H9 (cell line): Measurements from ENCODE around the gene CCSER1. TPM values are rescaled to one million over a fixed set of nuclear protein-coding genes. Genes with fewer than 3 reads are reported as not detected.
A peak's percentile ranks its signal among the peaks of the same experiment; 100 is the strongest.

Experiments used
- DNase-seq: peaks from one replicate; pipeline ENCODE4 v3.0.0-alpha.2; 2017
- H2AFZ ChIP-seq: one replicate; pipeline ENCODE4 v1.6.1; 2013; ENCODE audit warnings: mild to moderate bottlenecking, low read length, control low read depth, moderate library complexity
- H2AK5ac ChIP-seq: 2 replicates; pipeline ENCODE4 v1.6.1; 2013; ENCODE audit warnings: low read length, control low read depth, mixed read lengths; ENCODE audit not compliant: insufficient read length
- H2BK120ac ChIP-seq: one replicate; pipeline ENCODE4 v1.6.1; 2013; ENCODE audit warnings: low read depth, mild to moderate bottlenecking, low read length, control low read depth, inconsistent platforms; ENCODE audit not compliant: poor library complexity, severe bottlenecking
- H2BK12ac ChIP-seq: 2 replicates; pipeline ENCODE4 v1.6.1; 2013; ENCODE audit warnings: low read length, control low read depth, mixed read lengths, low read depth; ENCODE audit not compliant: insufficient read length
- H2BK15ac ChIP-seq: 2 replicates; pipeline ENCODE4 v1.6.1; 2013; ENCODE audit warnings: low read depth, low read length, control low read depth
- H2BK20ac ChIP-seq: one replicate; pipeline ENCODE4 v1.6.1; 2013; ENCODE audit warnings: low read depth, mild to moderate bottlenecking, low read length, control low read depth, inconsistent platforms; ENCODE audit not compliant: poor library complexity, severe bottlenecking
- H2BK5ac ChIP-seq: 2 replicates; pipeline ENCODE4 v1.6.1; 2013; ENCODE audit warnings: low read length, control low read depth, mixed read lengths; ENCODE audit not compliant: insufficient read length
- H3K14ac ChIP-seq: 2 replicates; pipeline ENCODE4 v1.6.1; 2013; ENCODE audit warnings: low read length, control low read depth; ENCODE audit not compliant: insufficient read depth
- H3K18ac ChIP-seq: 2 replicates; pipeline ENCODE4 v1.6.1; 2013; ENCODE audit warnings: low read depth, mild to moderate bottlenecking, mixed read lengths, low read length, control low read depth; ENCODE audit not compliant: insufficient read length
- H3K23ac ChIP-seq: 2 replicates; pipeline ENCODE4 v1.6.1; 2013; ENCODE audit warnings: low read length, control low read depth, mixed read lengths, low read depth; ENCODE audit not compliant: insufficient read length
- H3K23me2 ChIP-seq: 2 replicates; pipeline ENCODE4 v1.6.1; 2013; ENCODE audit warnings: low read depth, mild to moderate bottlenecking, mixed read lengths, low read length, control low read depth; ENCODE audit not compliant: insufficient read length, poor library complexity, severe bottlenecking
- H3K27ac ChIP-seq: 2 replicates; pipeline ENCODE4 v1.5.1; 2013; ENCODE audit warnings: low read length, control low read depth, mixed read lengths, low read depth; ENCODE audit not compliant: insufficient read length
- H3K27me3 ChIP-seq: 2 replicates; pipeline ENCODE4 v1.6.1; 2013; ENCODE audit warnings: low read length, control low read depth, inconsistent platforms; ENCODE audit not compliant: insufficient read depth
- H3K4ac ChIP-seq: 2 replicates; pipeline ENCODE4 v1.6.1; 2013; ENCODE audit warnings: low read depth, mild to moderate bottlenecking, control low read depth, inconsistent platforms, low read length, moderate library complexity
- H3K4me1 ChIP-seq: 2 replicates; pipeline ENCODE4 v1.6.1; 2013; ENCODE audit warnings: low read length, control low read depth, inconsistent platforms; ENCODE audit not compliant: insufficient read depth
- H3K4me2 ChIP-seq: 2 replicates; pipeline ENCODE4 v1.6.1; 2013; ENCODE audit warnings: low read length, control low read depth, mixed read lengths; ENCODE audit not compliant: insufficient read length, insufficient read depth
- H3K56ac ChIP-seq: 2 replicates; pipeline ENCODE4 v1.6.1; 2013; ENCODE audit warnings: low read depth, mild to moderate bottlenecking, mixed read lengths, low read length, control low read depth; ENCODE audit not compliant: insufficient read length
- H3K79me1 ChIP-seq: 2 replicates; pipeline ENCODE4 v1.6.1; 2013; ENCODE audit warnings: low read depth, mild to moderate bottlenecking, moderate library complexity, low read length, control low read depth, inconsistent platforms; ENCODE audit not compliant: insufficient read depth, poor library complexity, severe bottlenecking
- H3K79me2 ChIP-seq: 2 replicates; pipeline ENCODE4 v1.6.1; 2013; ENCODE audit warnings: low read length, control low read depth, inconsistent platforms; ENCODE audit not compliant: insufficient read depth
- H3K9ac ChIP-seq: 2 replicates; pipeline ENCODE4 v1.6.1; 2013; ENCODE audit warnings: low read length, control low read depth, mixed read lengths; ENCODE audit not compliant: insufficient read length; ENCODE audit errors: extremely low read depth
- H3K9me3 ChIP-seq: one replicate; pipeline ENCODE4 v1.6.1; 2013; ENCODE audit warnings: low read depth, low read length, inconsistent platforms; ENCODE audit not compliant: control insufficient read depth
- H3T11ph ChIP-seq: one replicate; pipeline ENCODE4 v1.6.1; 2013; ENCODE audit warnings: mild to moderate bottlenecking, low read length, control low read depth, inconsistent platforms
- H4K20me1 ChIP-seq: one replicate; pipeline ENCODE4 v1.6.1; 2013; ENCODE audit not compliant: control insufficient read depth, insufficient read length, insufficient read depth
- H4K5ac ChIP-seq: 2 replicates; pipeline ENCODE4 v1.6.1; 2013; ENCODE audit warnings: low read depth, mild to moderate bottlenecking, mixed read lengths, low read length, control low read depth; ENCODE audit not compliant: insufficient read length
- H4K8ac ChIP-seq: replicated peaks from 2 replicates; pipeline ENCODE4 v1.6.1; 2013; ENCODE audit warnings: low read length, control low read depth, mixed read lengths, low read depth; ENCODE audit not compliant: insufficient read length
- H4K91ac ChIP-seq: 2 replicates; pipeline ENCODE4 v1.6.1; 2013; ENCODE audit warnings: low read depth, mild to moderate bottlenecking, moderate library complexity, mixed read lengths, low read length, control low read depth; ENCODE audit not compliant: insufficient read length
- H3K27ac Mint-ChIP-seq, 3 experiments: 2 replicates in 2 of 3; 3 replicates in 1 of 3; pipeline ENCODE4 v1.8.0; 2020 to 2021; ENCODE audit warnings: mixed read lengths in 3 of 3, mild to moderate bottlenecking in 1 of 3, moderate library complexity in 1 of 3
- H3K27me3 Mint-ChIP-seq: 2 replicates; pipeline ENCODE4 v1.8.0; 2021; ENCODE audit warnings: low read depth, mild to moderate bottlenecking, moderate library complexity, mixed read lengths
- H3K36me3 Mint-ChIP-seq, 3 experiments: 2 replicates in 2 of 3; 3 replicates in 1 of 3; pipeline ENCODE4 v1.8.0; 2020 to 2021; ENCODE audit warnings: low read depth in 3 of 3, mixed read lengths in 3 of 3; ENCODE audit not compliant: insufficient read depth in 1 of 3
- H3K4me1 Mint-ChIP-seq, 2 experiments: 2 replicates each; pipeline ENCODE4 v1.8.0; 2020; ENCODE audit warnings: mixed read lengths in 2 of 2
- H3K4me3 Mint-ChIP-seq, 2 experiments: 2 replicates in 1 of 2; 3 replicates in 1 of 2; pipeline ENCODE4 v1.8.0; 2020 to 2021; ENCODE audit warnings: mild to moderate bottlenecking in 2 of 2, mixed read lengths in 2 of 2, moderate library complexity in 1 of 2
- H3K9me3 Mint-ChIP-seq, 2 experiments: 2 replicates in 1 of 2; 3 replicates in 1 of 2; pipeline ENCODE4 v1.8.0; 2020; ENCODE audit warnings: mild to moderate bottlenecking in 2 of 2, mixed read lengths in 2 of 2, moderate library complexity in 1 of 2
- WGBS: extraction: QIAGEN DNeasy Blood & Tissue Kit; methylation state at CpG from one replicate; pipeline ENCODE4 v1.1.7; 2013; ENCODE audit warnings: missing lambda C conversion rate, low lambda C conversion rate, mixed read lengths; ENCODE audit not compliant: insufficient read length; ENCODE audit errors: extremely low coverage; 5-methylcytosine and 5-hydroxymethylcytosine counted together
- total RNA-seq: library from RNA; stranded (reverse); gene quantifications from 2 replicates; pipeline ENCODE4 v1.2.1, GENCODE V29; 2021
- TF ChIP-seq, protein P1 (sequence below): fragments of 200-600 bp; sonication (generic); conservative IDR thresholded peaks from 3 replicates; pipeline ENCODE4 v1.8.0; 2021; ENCODE audit warnings: antibody characterized with exemption, mild to moderate bottlenecking

CCSER1 gene
- total RNA-seq, 1 experiment from 2014 or later: 0.37 TPM

DNA sequence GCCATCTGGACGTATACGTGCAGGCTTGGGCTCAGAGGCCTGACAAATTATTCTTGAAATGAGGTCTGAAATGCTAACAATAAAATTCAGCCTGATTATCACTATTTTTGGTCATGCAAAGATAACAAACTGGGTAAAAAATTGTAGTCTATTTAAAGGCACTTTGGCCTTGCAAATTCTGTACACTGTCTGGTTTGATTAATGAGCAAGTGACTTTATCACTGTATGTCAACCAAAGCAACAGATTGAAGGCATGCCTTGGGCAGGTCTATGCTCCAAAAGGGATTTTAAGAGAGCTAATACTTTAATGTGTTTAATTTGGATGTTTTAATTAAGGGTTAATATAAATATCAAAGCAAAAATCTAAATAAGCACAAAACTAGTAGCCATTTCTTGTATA is 1141.7 kb downstream of the CCSER1 start:
- Histone ChIP-seq H2AFZ (no peak overlapping the region), H3K9ac (no peak overlapping the region), H3K23me2 (no peaks in the 10 kb centered on the region), H3K23ac (no peak overlapping the region), H3K79me2 (no peaks in the 10 kb centered on the region), H3K18ac (no peak overlapping the region), H2BK12ac (no peak overlapping the region), H3K9me3 (no peaks in the 10 kb centered on the region), H4K8ac (no peak overlapping the region), H2AK5ac (no peak overlapping the region), H4K91ac (no peak overlapping the region), H4K20me1 (no peaks in the 10 kb centered on the region), H3K14ac (no peak overlapping the region), H2BK20ac (no peak overlapping the region), H3T11ph (no peak overlapping the region), H3K27ac (peak overlapping the region; percentile 34), H3K4me1 (no peaks in the 10 kb centered on the region; the same call in 1 of the 2 replicates), H2BK5ac (no peak overlapping the region), H3K79me1 (no peaks in the 10 kb centered on the region), H3K56ac (no peak overlapping the region), H4K5ac (no peak overlapping the region), H2BK120ac (no peak overlapping the region), H3K27me3 (no peaks in the 10 kb centered on the region), H2BK15ac (no peak overlapping the region), H3K4me2 (no peak overlapping the region), H3K4ac (no peak overlapping the region)
- TF ChIP-seq, protein P1, sequence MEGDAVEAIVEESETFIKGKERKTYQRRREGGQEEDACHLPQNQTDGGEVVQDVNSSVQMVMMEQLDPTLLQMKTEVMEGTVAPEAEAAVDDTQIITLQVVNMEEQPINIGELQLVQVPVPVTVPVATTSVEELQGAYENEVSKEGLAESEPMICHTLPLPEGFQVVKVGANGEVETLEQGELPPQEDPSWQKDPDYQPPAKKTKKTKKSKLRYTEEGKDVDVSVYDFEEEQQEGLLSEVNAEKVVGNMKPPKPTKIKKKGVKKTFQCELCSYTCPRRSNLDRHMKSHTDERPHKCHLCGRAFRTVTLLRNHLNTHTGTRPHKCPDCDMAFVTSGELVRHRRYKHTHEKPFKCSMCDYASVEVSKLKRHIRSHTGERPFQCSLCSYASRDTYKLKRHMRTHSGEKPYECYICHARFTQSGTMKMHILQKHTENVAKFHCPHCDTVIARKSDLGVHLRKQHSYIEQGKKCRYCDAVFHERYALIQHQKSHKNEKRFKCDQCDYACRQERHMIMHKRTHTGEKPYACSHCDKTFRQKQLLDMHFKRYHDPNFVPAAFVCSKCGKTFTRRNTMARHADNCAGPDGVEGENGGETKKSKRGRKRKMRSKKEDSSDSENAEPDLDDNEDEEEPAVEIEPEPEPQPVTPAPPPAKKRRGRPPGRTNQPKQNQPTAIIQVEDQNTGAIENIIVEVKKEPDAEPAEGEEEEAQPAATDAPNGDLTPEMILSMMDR: no peak
- H3K27ac Mint-ChIP-seq: peak overlapping the region in 2 of 3 experiments; percentile 94 to 96; a peak in 4 of 7 replicates
- no CpG with 5 or more reads among the region's 2 CpGs for WGBS
- H3K27me3 Mint-ChIP-seq: no peaks in the 10 kb centered on the region
- DNase-seq: no peak
- H3K4me3 Mint-ChIP-seq: no peak overlapping the region
- peaks cover 14 to 23% (median 18%) of the 10 kb centered on the region in 3 experiments; a peak in 6 of 7 replicates for H3K36me3 Mint-ChIP-seq
- peaks cover 18 to 26% of the 10 kb centered on the region in 2 experiments for H3K9me3 Mint-ChIP-seq
- H3K4me1 Mint-ChIP-seq: peaks cover 10 to 26% of the 10 kb centered on the region in 2 experiments
